GM12878 (cell line): ENCODE measurements around the gene ASAP2. TPM values are rescaled to one million over a fixed set of nuclear protein-coding genes. Genes with fewer than 3 reads are reported as not detected.

Experiments used
- ATAC-seq: fragments of 200-7000 bp; cut with Tn5 transposase; 3 replicates; pipeline ENCODE4 v1.9.1; 2020; ENCODE audit warnings: mild to moderate bottlenecking, moderate library complexity
- BruUV-seq: library from RNA; stranded (reverse); fragments of 400-500 nt; replicated peaks from 2 replicates; lab custom pipeline; 2021; lab: Mats Ljungman, UMichigan
- CTCF ChIA-PET: fragments of 300-600 bp; sonication (Branson Sonifier 250); formaldehyde crosslinking; extraction: SDS; loops from one replicate; lab custom pipeline; 2021; ENCODE audit warnings: inconsistent platforms; lab: Yijun Ruan, JAX
- POLR2A ChIA-PET: fragments of 350-600 bp; formaldehyde crosslinking; extraction: SDS; loops from one replicate; lab custom pipeline; 2021; ENCODE audit warnings: inconsistent platforms; lab: Charles Lee
- RAD21 ChIA-PET: fragments of 300-600 bp; sonication (Branson Sonifier 250); formaldehyde crosslinking; loops from one replicate; lab custom pipeline; 2023; ENCODE audit warnings: antibody characterized with exemption; ENCODE audit not compliant: unreplicated experiment; lab: Charles Lee
- SMC1A ChIA-PET: fragments of 300-600 bp; sonication (Branson Sonifier 250); formaldehyde crosslinking; loops from one replicate; lab custom pipeline; 2023; ENCODE audit not compliant: unreplicated experiment, uncharacterized antibody; lab: Charles Lee
- DNase-seq: peaks from one replicate; pipeline ENCODE4 v3.0.0-alpha.2; 2011; ENCODE audit warnings: low read depth, low spot score
- FAIRE-seq: peaks from 3 replicates; lab custom pipeline; 2011; peaks lifted over from hg19 to GRCh38; lab: Jason Lieb, UNC
- H2AFZ ChIP-seq: 2 replicates; pipeline ENCODE4 v1.6.0; 2011; ENCODE audit warnings: low read depth, low read length, control low read depth; ENCODE audit not compliant: control insufficient read depth
- H3K27ac ChIP-seq: 2 replicates; pipeline ENCODE4 v1.5.1; 2011; ENCODE audit warnings: control low read depth; ENCODE audit not compliant: control insufficient read depth, insufficient read depth
- H3K27me3 ChIP-seq, 2 experiments: replicated peaks in 1 of 2; 2 replicates each; pipeline versions ENCODE4 v1.6.0 to v1.6.1; 2011; ENCODE audit warnings: low read length in 1 of 2; ENCODE audit not compliant: control insufficient read depth in 2 of 2, insufficient read depth in 2 of 2
- H3K36me3 ChIP-seq, 2 experiments: 2 replicates each; pipeline ENCODE4 v1.5.1; 2011; ENCODE audit warnings: low read length in 1 of 2; ENCODE audit not compliant: control insufficient read depth in 2 of 2, insufficient read depth in 2 of 2
- H3K4me1 ChIP-seq: 2 replicates; pipeline ENCODE4 v1.6.1; 2011; ENCODE audit warnings: mild to moderate bottlenecking, low read length, moderate library complexity, mixed read lengths; ENCODE audit not compliant: control insufficient read depth, insufficient read depth
- H3K4me2 ChIP-seq: 2 replicates; pipeline ENCODE4 v1.6.0; 2011; ENCODE audit warnings: control low read depth; ENCODE audit not compliant: control insufficient read depth, insufficient read depth
- H3K4me3 ChIP-seq: fragments of 200-600 bp; sonication (generic); 2 replicates; pipeline ENCODE4 v1.5.1; 2016
- H3K79me2 ChIP-seq: 2 replicates; pipeline ENCODE4 v1.6.0; 2011; ENCODE audit warnings: low read length; ENCODE audit not compliant: control insufficient read depth, insufficient read depth
- H3K9ac ChIP-seq: 2 replicates; pipeline ENCODE4 v1.8.0; 2011; ENCODE audit warnings: low read length, control low read depth, mixed read lengths; ENCODE audit not compliant: control insufficient read depth, insufficient read depth
- H3K9me3 ChIP-seq: replicated peaks from 3 replicates; pipeline ENCODE4 v1.5.1; 2011; ENCODE audit warnings: mild to moderate bottlenecking, low read length; ENCODE audit not compliant: control insufficient read depth, insufficient read depth
- H4K20me1 ChIP-seq: 2 replicates; pipeline ENCODE4 v1.6.0; 2011; ENCODE audit not compliant: control insufficient read depth, insufficient read depth
- CHD2 ChIP-seq: IDR thresholded peaks from 2 replicates; pipeline ENCODE4 v1.6.1; 2011; ENCODE audit warnings: low read depth, low read length, improper control_type of control experiment, borderline replicate concordance
- CHD4 ChIP-seq: fragments of 200-600 bp; sonication (generic); IDR thresholded peaks from 2 replicates; pipeline ENCODE4 v1.6.1; 2016; ENCODE audit warnings: mild to moderate bottlenecking
- HDAC2 ChIP-seq: fragments of 200-600 bp; sonication (generic); IDR thresholded peaks from 2 replicates; pipeline ENCODE4 v1.6.1; 2017
- KAT2A ChIP-seq: conservative IDR thresholded peaks from 2 replicates; pipeline ENCODE4 v1.6.1; 2011; ENCODE audit warnings: low read depth, low read length; ENCODE audit not compliant: control insufficient read depth
- MYC ChIP-seq: IDR thresholded peaks from 2 replicates; pipeline ENCODE4 v1.6.1; 2011; ENCODE audit warnings: mild to moderate bottlenecking, low read length, moderate library complexity, inconsistent platforms; ENCODE audit not compliant: insufficient read depth, insufficient replicate concordance, insufficient read length, severe bottlenecking
- NFYB ChIP-seq: IDR thresholded peaks from 2 replicates; pipeline ENCODE4 v1.6.1; 2011; ENCODE audit warnings: low read depth, mild to moderate bottlenecking, low read length, improper control_type of control experiment, moderate library complexity; ENCODE audit not compliant: insufficient read depth
- PML ChIP-seq: IDR thresholded peaks from 2 replicates; pipeline ENCODE4 v1.6.1; 2012; ENCODE audit warnings: low read length, inconsistent platforms
- RAD21 ChIP-seq: IDR thresholded peaks from 2 replicates; pipeline ENCODE4 v1.6.1; 2011; ENCODE audit warnings: mild to moderate bottlenecking, low read depth, low read length, moderate library complexity; ENCODE audit not compliant: insufficient read depth
- SMAD1 ChIP-seq: fragments of 450-650 bp; IDR thresholded peaks from 2 replicates; pipeline ENCODE4 v1.6.1; 2018; ENCODE audit warnings: mild to moderate bottlenecking, low read depth; ENCODE audit not compliant: partially characterized antibody
- SRF ChIP-seq, 2 experiments: IDR thresholded peaks; 2 replicates each; pipeline ENCODE4 v1.6.1; 2011; ENCODE audit warnings: low read depth in 2 of 2, low read length in 2 of 2, mild to moderate bottlenecking in 1 of 2, moderate library complexity in 1 of 2
- YY1 ChIP-seq: IDR thresholded peaks from 2 replicates; pipeline ENCODE4 v1.6.1; 2011; ENCODE audit warnings: low read depth, mild to moderate bottlenecking, low read length
- ZBED1 ChIP-seq: IDR thresholded peaks from 2 replicates; pipeline ENCODE4 v1.6.1; 2016; ENCODE audit warnings: borderline replicate concordance
- ZNF24 ChIP-seq: fragments of 450-650 bp; IDR thresholded peaks from 2 replicates; pipeline ENCODE4 v1.6.1; 2017; ENCODE audit warnings: antibody characterized with exemption, mild to moderate bottlenecking
- WGBS: methylation state at CpG from one replicate; pipeline ENCODE4 v1.1.6; 2016; ENCODE audit warnings: low lambda C conversion rate; ENCODE audit not compliant: insufficient replicate concordance, insufficient coverage; ENCODE audit errors: missing lambda C conversion rate; 5-methylcytosine and 5-hydroxymethylcytosine counted together
- in situ Hi-C: fragments of 300-500 bp; cut with MboI; formaldehyde crosslinking; loops from 9 replicates; pipeline ENCODE4 v1.14.3; 2018; ENCODE audit warnings: mixed read lengths
- intact Hi-C: fragments of 100-400 bp; cut with micrococcal nuclease; formaldehyde crosslinking; loops from one replicate; pipeline ENCODE4 v1.14.2; 2022; ENCODE audit not compliant: unreplicated experiment
- polyA plus RNA-seq, 11 experiments: library from polyadenylated mRNA; depleted of rRNA in 4 of 11; unstranded in 6 of 11; stranded (reverse) in 5 of 11; fragments of >200 nt; fragmentation: Nextera tagmentation in 4 of 11; fragmentation: Illumina TruSeq in 1 of 11; extraction: Ambion mirVana in 4 of 11; extraction: Trizol in 1 of 11; gene quantifications; 1 replicate in 1 of 11; 2 replicates in 10 of 11; pipeline versions ENCODE4 v1.2.1 to v1.2.3, GENCODE V29; 2011 to 2016; ENCODE audit warnings: inconsistent platforms in 2 of 11, missing spikeins in 2 of 11, low read depth in 1 of 11
- total RNA-seq, 4 experiments: library from RNA; depleted of rRNA in 3 of 4; stranded (reverse); fragments of >200 nt in 3 of 4; fragmentation: Illumina TruSeq in 1 of 4; extraction: Trizol in 1 of 4; gene quantifications; 2 replicates each; pipeline versions ENCODE4 v1.2.1 to v1.2.3, GENCODE V29; 2013 to 2021
- TF ChIP-seq, protein P1 (sequence below): fragments of 450-650 bp; IDR thresholded peaks from 2 replicates; pipeline ENCODE4 v1.6.1; 2017; ENCODE audit warnings: antibody characterized with exemption, mild to moderate bottlenecking, moderate library complexity
- TF ChIP-seq, protein P2 (sequence below): fragments of 450-650 bp; formaldehyde crosslinking; IDR thresholded peaks from 2 replicates; pipeline ENCODE4 v1.4.0; 2020; ENCODE audit warnings: mild to moderate bottlenecking, moderate library complexity

The ASAP2 gene
- total and polyA plus RNA-seq, 10 of the 15 experiments (the other 5 are each of a cell fraction or from before 2014, with no cell fraction given), result 0.05 to 0.27 (median 0.07) TPM; not detected in 4

DNA sequence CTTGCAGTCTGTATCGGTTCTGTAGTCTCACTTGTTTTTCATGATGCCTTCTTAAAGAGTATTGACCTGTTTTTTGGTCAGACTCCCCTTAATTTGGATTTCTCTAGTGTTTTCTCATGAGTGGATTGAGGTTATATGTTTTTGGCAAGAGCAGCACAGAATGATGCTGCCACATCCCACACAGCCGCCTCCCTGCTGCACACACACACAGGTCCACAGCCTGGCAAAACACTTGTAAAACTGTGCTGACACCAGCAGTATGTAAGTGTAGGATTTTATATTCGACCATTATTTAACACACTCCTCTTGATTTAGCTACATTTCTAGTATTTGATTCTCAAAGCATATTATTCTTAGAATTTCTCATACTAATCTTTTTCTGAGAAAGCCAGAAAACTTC lies 148.7 kb downstream of the ASAP2 start:
- DNase-seq (no peak), FAIRE-seq (no peak), ATAC-seq (no peak)
- ChIA-PET RAD21 (no interaction called here), POLR2A (interaction anchor here (0.5 kb wide), 1 partner anchor 21 kb away, joined by 3 read pairs; no protein-coding TSS in a partner anchor), CTCF (interaction anchor here (0.6 to 1.1 kb wide), 3 partner anchors 9 to 263 kb away, joined by 3 to 5 read pairs (median 3); no protein-coding TSS in a partner anchor), SMC1A (no interaction called here)
- H3K27me3 ChIP-seq, result peaks cover 4 to 14% of the 10 kb centered on the region in 2 experiments; a peak in 3 of 4 replicates
- TF ChIP-seq MYC (no peak), SMAD1 (no peak), KAT2A (no peak), HDAC2 (no peak), RAD21 (no peak), ZBED1 (no peak), CHD4 (no peak), CHD2 (no peak), PML (no peak), ZNF24 (no peak), SRF (IDR thresholded peaks at IDR 0.05; ENCODE audit: low read depth in 2 of 2, low read length in 2 of 2) (no peak), NFYB (no peak), YY1 (no peak)
- TF ChIP-seq, protein P1, sequence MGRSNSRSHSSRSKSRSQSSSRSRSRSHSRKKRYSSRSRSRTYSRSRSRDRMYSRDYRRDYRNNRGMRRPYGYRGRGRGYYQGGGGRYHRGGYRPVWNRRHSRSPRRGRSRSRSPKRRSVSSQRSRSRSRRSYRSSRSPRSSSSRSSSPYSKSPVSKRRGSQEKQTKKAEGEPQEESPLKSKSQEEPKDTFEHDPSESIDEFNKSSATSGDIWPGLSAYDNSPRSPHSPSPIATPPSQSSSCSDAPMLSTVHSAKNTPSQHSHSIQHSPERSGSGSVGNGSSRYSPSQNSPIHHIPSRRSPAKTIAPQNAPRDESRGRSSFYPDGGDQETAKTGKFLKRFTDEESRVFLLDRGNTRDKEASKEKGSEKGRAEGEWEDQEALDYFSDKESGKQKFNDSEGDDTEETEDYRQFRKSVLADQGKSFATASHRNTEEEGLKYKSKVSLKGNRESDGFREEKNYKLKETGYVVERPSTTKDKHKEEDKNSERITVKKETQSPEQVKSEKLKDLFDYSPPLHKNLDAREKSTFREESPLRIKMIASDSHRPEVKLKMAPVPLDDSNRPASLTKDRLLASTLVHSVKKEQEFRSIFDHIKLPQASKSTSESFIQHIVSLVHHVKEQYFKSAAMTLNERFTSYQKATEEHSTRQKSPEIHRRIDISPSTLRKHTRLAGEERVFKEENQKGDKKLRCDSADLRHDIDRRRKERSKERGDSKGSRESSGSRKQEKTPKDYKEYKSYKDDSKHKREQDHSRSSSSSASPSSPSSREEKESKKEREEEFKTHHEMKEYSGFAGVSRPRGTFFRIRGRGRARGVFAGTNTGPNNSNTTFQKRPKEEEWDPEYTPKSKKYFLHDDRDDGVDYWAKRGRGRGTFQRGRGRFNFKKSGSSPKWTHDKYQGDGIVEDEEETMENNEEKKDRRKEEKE, result no peak
- TF ChIP-seq, protein P2, sequence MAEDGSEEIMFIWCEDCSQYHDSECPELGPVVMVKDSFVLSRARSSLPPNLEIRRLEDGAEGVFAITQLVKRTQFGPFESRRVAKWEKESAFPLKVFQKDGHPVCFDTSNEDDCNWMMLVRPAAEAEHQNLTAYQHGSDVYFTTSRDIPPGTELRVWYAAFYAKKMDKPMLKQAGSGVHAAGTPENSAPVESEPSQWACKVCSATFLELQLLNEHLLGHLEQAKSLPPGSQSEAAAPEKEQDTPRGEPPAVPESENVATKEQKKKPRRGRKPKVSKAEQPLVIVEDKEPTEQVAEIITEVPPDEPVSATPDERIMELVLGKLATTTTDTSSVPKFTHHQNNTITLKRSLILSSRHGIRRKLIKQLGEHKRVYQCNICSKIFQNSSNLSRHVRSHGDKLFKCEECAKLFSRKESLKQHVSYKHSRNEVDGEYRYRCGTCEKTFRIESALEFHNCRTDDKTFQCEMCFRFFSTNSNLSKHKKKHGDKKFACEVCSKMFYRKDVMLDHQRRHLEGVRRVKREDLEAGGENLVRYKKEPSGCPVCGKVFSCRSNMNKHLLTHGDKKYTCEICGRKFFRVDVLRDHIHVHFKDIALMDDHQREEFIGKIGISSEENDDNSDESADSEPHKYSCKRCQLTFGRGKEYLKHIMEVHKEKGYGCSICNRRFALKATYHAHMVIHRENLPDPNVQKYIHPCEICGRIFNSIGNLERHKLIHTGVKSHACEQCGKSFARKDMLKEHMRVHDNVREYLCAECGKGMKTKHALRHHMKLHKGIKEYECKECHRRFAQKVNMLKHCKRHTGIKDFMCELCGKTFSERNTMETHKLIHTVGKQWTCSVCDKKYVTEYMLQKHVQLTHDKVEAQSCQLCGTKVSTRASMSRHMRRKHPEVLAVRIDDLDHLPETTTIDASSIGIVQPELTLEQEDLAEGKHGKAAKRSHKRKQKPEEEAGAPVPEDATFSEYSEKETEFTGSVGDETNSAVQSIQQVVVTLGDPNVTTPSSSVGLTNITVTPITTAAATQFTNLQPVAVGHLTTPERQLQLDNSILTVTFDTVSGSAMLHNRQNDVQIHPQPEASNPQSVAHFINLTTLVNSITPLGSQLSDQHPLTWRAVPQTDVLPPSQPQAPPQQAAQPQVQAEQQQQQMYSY (CRISPR knock-in tag), result no peak
- H3K4me2 ChIP-seq, result no peak overlapping the region
- in situ Hi-C loops (no loop called here), intact Hi-C loops (no loop called here)
- H3K36me3 ChIP-seq, result no peaks in the 10 kb centered on the region
- no TSS peak for BruUV-seq
- H3K9me3 ChIP-seq, result no peaks in the 10 kb centered on the region
- no peak overlapping the region for H2AFZ ChIP-seq
- H3K4me3 ChIP-seq, result no peak overlapping the region
- H4K20me1 ChIP-seq, result no peaks in the 10 kb centered on the region
- no peaks in the 10 kb centered on the region for H3K4me1 ChIP-seq
- H3K79me2 ChIP-seq, result no peaks in the 10 kb centered on the region
- H3K27ac ChIP-seq, result no peak overlapping the region
- 40% methylated on average over 3 of the region's 3 CpGs for WGBS
- no peak overlapping the region for H3K9ac ChIP-seq
